Psoas muscle (tissue), 8 donors: ENCODE measurements around the gene COL4A6. TPM values are rescaled to one million over a fixed set of nuclear protein-coding genes. Genes with fewer than 3 reads are reported as not detected.

ENCODE experiments used
- ATAC-seq, 4 donors: fragments of 200-7000 bp; cut with Tn5 transposase; one replicate each; pipeline ENCODE4 v1.9.1; 2020; ENCODE audit warnings: moderate library complexity in 3 of 4, mild to moderate bottlenecking in 2 of 4
- DNase-seq, 2 donors: peaks; one replicate each; pipeline ENCODE4 v3.0.0-alpha.2; 2020
- H3K27ac ChIP-seq: fragments of 200-600 bp; one replicate; pipeline ENCODE4 v1.8.0; 2022
- H3K27me3 ChIP-seq, 3 donors: fragments of 200-600 bp in 1 of 3; one replicate each; pipeline versions ENCODE4 v1.6.1 to v1.8.0; 2013 to 2022; ENCODE audit warnings: low read length in 2 of 3, mild to moderate bottlenecking in 2 of 3, moderate library complexity in 1 of 3; ENCODE audit not compliant: insufficient read depth in 3 of 3
- H3K36me3 ChIP-seq, 2 donors: fragments of 200-600 bp in 1 of 2; one replicate each; pipeline versions ENCODE4 v1.6.1 to v1.8.0; 2013 to 2022; ENCODE audit warnings: low read depth in 1 of 2, mild to moderate bottlenecking in 1 of 2, moderate library complexity in 1 of 2; ENCODE audit not compliant: insufficient read depth in 1 of 2
- H3K4me1 ChIP-seq: fragments of 200-600 bp; one replicate; pipeline ENCODE4 v1.8.0; 2022
- H3K4me3 ChIP-seq: fragments of 200-600 bp; one replicate; pipeline ENCODE4 v1.8.0; 2022; ENCODE audit warnings: mild to moderate bottlenecking
- H3K9me3 ChIP-seq: fragments of 200-600 bp; one replicate; pipeline ENCODE4 v1.8.0; 2022
- WGBS, 3 donors: extraction: QIAGEN DNeasy Blood & Tissue Kit; methylation state at CpG; one replicate each; pipeline versions ENCODE4 v1.1.6 to v1.1.7; 2013; 5-methylcytosine and 5-hydroxymethylcytosine counted together
- intact Hi-C, 2 donors: fragments of 100-400 bp; cut with DNase I; formaldehyde crosslinking; loops; one replicate each; pipeline versions ENCODE4 v1.11.0 to v1.14.2; 2022
- polyA plus RNA-seq, 3 donors: library from polyadenylated mRNA; stranded (reverse); fragments of 200-250 nt; gene quantifications; one replicate each; pipeline ENCODE4 v1.2.3, GENCODE V29; 2013
- total RNA-seq, 4 donors: library from RNA; stranded (reverse); fragmentation: NEBNext Ultra II Directional in 2 of 4; extraction: Animal tissue kit (Norgen Biotek cat#: 25700) in 2 of 4; gene quantifications; one replicate each; pipeline versions ENCODE4 v1.2.1 to v1.2.4, GENCODE V29; 2021 to 2023
- TF ChIP-seq, protein P1 (sequence below): fragments of 200-600 bp; IDR thresholded peaks from one replicate; pipeline ENCODE4 v1.8.0; 2022; ENCODE audit warnings: antibody characterized with exemption
- donor health status: healthy with polysubstance abuse.
- donor health status: DM: no; HTN: no; CAD: no; lungs with moderate emphysema.
- donor health status: Bipolar disorder and iron deficiency.
- donor health status: healthy.
- donor health status: DM: yes; HTN: yes; CAD: no.
- donor health status: DM: no; HTN: no; CAD: no.
- donor health status: DM: no; HTN: no; CAD: no.
- donor health status: DM: yes; HTN: yes; CAD: no.

The COL4A6 gene
- total and polyA plus RNA-seq, 7 donors: 0.17 to 3.6 (median 0.68) TPM

DNA sequence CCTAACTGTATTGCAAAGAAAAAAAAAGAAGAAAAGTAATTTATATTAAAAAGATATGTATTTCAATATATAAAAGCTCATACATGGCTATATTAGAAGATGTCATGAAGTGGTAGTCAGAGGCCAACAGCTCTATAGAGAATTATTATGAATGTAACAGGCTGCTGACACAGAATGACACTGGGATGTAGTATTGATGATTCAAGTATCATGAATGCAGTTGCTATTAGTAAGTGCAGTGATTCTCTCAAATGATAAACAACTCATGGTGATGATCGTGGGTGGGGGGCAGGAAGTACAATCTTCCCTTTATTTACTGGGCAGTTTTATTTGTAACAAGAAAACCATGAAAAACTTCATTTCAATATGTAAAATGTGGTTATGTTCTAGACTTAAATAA lies 124.6 kb downstream of the COL4A6 start:
- DNase-seq (no peak), ATAC-seq (peak; percentile 44 to 57 (median 50))
- H3K9me3 ChIP-seq: no peaks in the 10 kb centered on the region
- peaks cover 3% of the 10 kb centered on the region for H3K4me1 ChIP-seq
- intact Hi-C loops: no loop called here
- TF ChIP-seq, protein P1, sequence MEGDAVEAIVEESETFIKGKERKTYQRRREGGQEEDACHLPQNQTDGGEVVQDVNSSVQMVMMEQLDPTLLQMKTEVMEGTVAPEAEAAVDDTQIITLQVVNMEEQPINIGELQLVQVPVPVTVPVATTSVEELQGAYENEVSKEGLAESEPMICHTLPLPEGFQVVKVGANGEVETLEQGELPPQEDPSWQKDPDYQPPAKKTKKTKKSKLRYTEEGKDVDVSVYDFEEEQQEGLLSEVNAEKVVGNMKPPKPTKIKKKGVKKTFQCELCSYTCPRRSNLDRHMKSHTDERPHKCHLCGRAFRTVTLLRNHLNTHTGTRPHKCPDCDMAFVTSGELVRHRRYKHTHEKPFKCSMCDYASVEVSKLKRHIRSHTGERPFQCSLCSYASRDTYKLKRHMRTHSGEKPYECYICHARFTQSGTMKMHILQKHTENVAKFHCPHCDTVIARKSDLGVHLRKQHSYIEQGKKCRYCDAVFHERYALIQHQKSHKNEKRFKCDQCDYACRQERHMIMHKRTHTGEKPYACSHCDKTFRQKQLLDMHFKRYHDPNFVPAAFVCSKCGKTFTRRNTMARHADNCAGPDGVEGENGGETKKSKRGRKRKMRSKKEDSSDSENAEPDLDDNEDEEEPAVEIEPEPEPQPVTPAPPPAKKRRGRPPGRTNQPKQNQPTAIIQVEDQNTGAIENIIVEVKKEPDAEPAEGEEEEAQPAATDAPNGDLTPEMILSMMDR: no peak
- H3K27me3 ChIP-seq: peaks cover 0 to 12% (median 0%) of the 10 kb centered on the region in 3 donors
- H3K36me3 ChIP-seq: no peaks in the 10 kb centered on the region
- H3K27ac ChIP-seq: no peak overlapping the region
- 67 to 84% (median 80%) methylated on average over 1 of the region's 1 CpG for WGBS, 3 donors
- no peak overlapping the region for H3K4me3 ChIP-seq

DNA sequence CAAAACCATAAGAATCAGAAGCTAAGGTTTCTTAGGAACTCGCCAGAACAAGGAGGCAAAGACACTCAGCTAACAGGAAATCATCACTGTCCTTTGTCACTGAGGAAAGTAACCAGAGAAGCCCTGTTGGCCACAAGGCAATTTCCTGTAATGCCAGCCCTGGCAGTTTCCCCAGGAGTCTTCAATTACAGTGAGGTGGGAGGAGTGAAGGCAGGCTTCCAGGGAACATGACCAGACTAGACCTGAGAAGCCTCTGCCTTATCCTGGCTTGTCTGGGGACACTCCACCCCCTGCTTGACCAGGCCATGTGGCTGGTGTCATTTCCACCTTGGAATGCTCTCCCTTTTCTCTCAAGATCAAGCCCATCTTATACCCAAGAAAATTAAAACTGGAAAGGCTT lies 125.3 kb downstream of the COL4A6 start:
- intact Hi-C loops: no loop called here
- Histone ChIP-seq H3K27me3 (peaks cover 0 to 12% (median 0%) of the 10 kb centered on the region in 3 donors), H3K27ac (peak overlapping the region; percentile 74), H3K36me3 (no peaks in the 10 kb centered on the region), H3K4me3 (no peak overlapping the region), H3K9me3 (no peaks in the 10 kb centered on the region), H3K4me1 (peaks cover 3% of the 10 kb centered on the region)
- DNase-seq (peak; percentile 51 to 79), ATAC-seq (peak; percentile 95 to 98 (median 98))
- 8 to 20% (median 16%) methylated on average over 1 of the region's 1 CpG for WGBS, 3 donors
- TF ChIP-seq, protein P1: no peak

DNA sequence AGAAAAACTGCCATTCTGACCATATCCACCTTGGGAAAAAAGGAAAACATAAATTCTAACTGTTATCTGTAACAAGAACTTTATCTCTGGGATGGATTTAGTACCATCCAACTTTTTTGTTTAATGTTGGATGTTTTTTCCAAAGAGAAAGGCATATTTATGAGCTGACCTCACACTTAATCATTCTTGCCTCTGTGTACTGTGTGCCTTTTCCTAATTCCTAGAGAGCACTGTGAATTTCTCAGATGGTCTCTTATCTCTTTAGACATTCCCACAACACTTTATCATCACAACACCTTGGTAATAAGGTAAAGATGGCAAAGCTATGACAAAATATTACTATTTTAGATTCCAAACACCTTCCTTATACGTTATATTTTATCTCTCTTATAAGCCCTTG lies 126.2 kb downstream of the COL4A6 start:
- ATAC-seq (no peak), DNase-seq (no peak)
- intact Hi-C loops: no loop called here
- Histone ChIP-seq H3K4me3 (no peak overlapping the region), H3K9me3 (no peaks in the 10 kb centered on the region), H3K36me3 (no peaks in the 10 kb centered on the region), H3K27me3 (peaks cover 0 to 9% (median 0%) of the 10 kb centered on the region in 3 donors), H3K4me1 (peaks cover 3% of the 10 kb centered on the region), H3K27ac (peak overlapping the region; percentile 74)
- 42 to 85% (median 65%) methylated on average over 1 of the region's 1 CpG for WGBS, 3 donors
- TF ChIP-seq, protein P1: no peak

DNA sequence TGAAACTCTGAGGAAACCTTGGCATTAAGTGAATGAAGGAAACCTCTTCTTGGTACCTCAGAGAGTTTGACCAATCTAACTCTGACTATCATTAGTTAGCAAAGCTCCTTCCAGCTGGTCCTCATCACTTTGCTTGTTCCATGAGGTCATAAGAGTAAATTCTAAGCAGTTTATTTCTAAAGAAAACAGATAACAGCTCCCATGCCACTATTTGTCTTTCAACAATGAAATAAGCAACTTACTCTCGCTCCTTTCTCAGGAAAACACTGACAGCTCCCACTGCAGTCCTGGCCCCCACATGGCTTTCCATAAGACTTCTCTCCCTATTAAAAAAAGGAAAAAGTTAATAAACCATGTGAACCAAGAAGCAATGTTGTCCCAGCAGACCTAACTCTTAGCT lies 127.7 kb downstream of the COL4A6 start:
- intact Hi-C loops: no loop called here
- Histone ChIP-seq H3K4me1 (peaks cover 3% of the 10 kb centered on the region), H3K27ac (no peak overlapping the region), H3K36me3 (no peaks in the 10 kb centered on the region), H3K27me3 (peaks cover 0 to 11% (median 0%) of the 10 kb centered on the region in 3 donors), H3K9me3 (no peaks in the 10 kb centered on the region), H3K4me3 (no peak overlapping the region)
- 83 to 93% (median 92%) methylated on average over 1 of the region's 1 CpG for WGBS, 3 donors
- TF ChIP-seq, protein P1: no peak
- DNase-seq: no peak
- ATAC-seq: no peak

DNA sequence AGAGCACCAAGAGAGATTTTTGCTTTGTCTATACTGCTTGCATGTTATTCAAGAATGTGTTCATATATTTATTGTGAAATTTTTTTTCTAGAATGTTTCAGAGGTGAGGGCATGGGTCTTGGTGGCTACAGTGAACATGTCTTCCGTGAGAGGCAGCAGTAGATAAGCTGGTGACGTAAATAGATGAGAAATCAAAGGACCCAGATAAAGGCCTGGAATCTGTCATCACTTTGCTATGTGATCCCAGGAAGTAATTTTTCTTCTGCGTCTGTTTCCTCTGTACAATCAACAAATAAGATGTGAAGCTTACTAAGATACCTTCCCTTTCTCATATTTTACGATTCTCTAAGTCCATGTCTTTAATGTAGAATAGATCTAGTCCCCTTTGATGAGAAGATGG lies 129.1 kb downstream of the COL4A6 start:
- intact Hi-C loops: loop anchor here (5.0 to 10.0 kb wide), 3 partner anchors 87 to 223 kb away; partner anchors contain the start of genes COL4A5 (in 1 of the 2) and COL4A6 (in 1 of the 2)
- DNase-seq: no peak
- TF ChIP-seq, protein P1: no peak
- Histone ChIP-seq H3K27ac (no peak overlapping the region), H3K36me3 (no peaks in the 10 kb centered on the region), H3K27me3 (peaks cover 0 to 20% (median 0%) of the 10 kb centered on the region in 3 donors), H3K9me3 (no peaks in the 10 kb centered on the region), H3K4me1 (peaks cover 3% of the 10 kb centered on the region), H3K4me3 (no peak overlapping the region)
- 70 to 89% (median 78%) methylated on average over 4 of the region's 4 CpGs for WGBS, 3 donors
- no peak for ATAC-seq
